Pancreas (tissue), 10 donors: ENCODE results near the gene CELF6. TPM values are rescaled to one million over a fixed set of nuclear protein-coding genes. Genes with fewer than 3 reads are reported as not detected.
A peak's percentile ranks its signal among the peaks of the same experiment; 100 is the strongest.

Experiments
- ATAC-seq, 4 donors: fragments of 200-7000 bp; cut with Tn5 transposase; one replicate each; pipeline versions ENCODE4 v1.8.0 to v1.9.1; 2020; ENCODE audit warnings: mild to moderate bottlenecking in 4 of 4, moderate library complexity in 4 of 4
- DNase-seq, 6 donors: peaks; one replicate each; pipeline ENCODE4 v3.0.0-alpha.2; 2020
- FAIRE-seq: peaks from 2 replicates; lab custom pipeline; 2012; peaks lifted over from hg19 to GRCh38; lab: Jason Lieb, UNC
- H3K27ac ChIP-seq, 4 donors: fragments of 200-600 bp; sonication (generic); 1 replicate in 3 of 4; 2 replicates in 1 of 4; pipeline versions ENCODE4 v1.5.0 to v1.8.0; 2020
- H3K27me3 ChIP-seq, 4 donors: fragments of 200-600 bp; one replicate each; pipeline ENCODE4 v1.8.0; 2021
- H3K36me3 ChIP-seq, 3 donors: fragments of 200-600 bp; sonication (generic) in 1 of 3; one replicate each; pipeline versions ENCODE4 v1.5.0 to v1.8.0; 2020 to 2021
- H3K4me1 ChIP-seq, 3 donors: fragments of 200-600 bp; one replicate each; pipeline ENCODE4 v1.8.0; 2021
- H3K4me3 ChIP-seq, 4 donors: fragments of 200-600 bp; sonication (generic) in 2 of 4; one replicate each; pipeline versions ENCODE4 v1.5.0 to v1.8.0; 2020 to 2021
- H3K9me3 ChIP-seq, 4 donors: fragments of 200-600 bp; one replicate each; pipeline ENCODE4 v1.8.0; 2021
- WGBS, 2 donors: extraction: QIAGEN DNeasy Blood & Tissue Kit; methylation state at CpG; one replicate each; pipeline ENCODE4 v1.1.7; 2013; 5-methylcytosine and 5-hydroxymethylcytosine counted together
- intact Hi-C, 3 donors: fragments of 100-400 bp; cut with DNase I; formaldehyde crosslinking; loops; one replicate each; pipeline versions ENCODE4 v1.11.1 to v1.14.2; 2022
- polyA plus RNA-seq, 2 donors: library from polyadenylated mRNA; stranded (reverse); fragments of 200-250 nt; gene quantifications; one replicate each; pipeline ENCODE4 v1.2.3, GENCODE V29; 2013
- total RNA-seq, 6 donors: library from RNA; stranded (reverse); fragmentation: NEBNext Ultra II Directional in 4 of 6; extraction: Animal tissue kit (Norgen Biotek cat#: 25700) in 4 of 6; gene quantifications; one replicate each; pipeline versions ENCODE4 v1.2.1 to v1.2.4, GENCODE V29; 2021 to 2023
- TF ChIP-seq, protein P1 (sequence below), 4 donors: fragments of 200-600 bp; sonication (generic) in 3 of 4; IDR thresholded peaks; one replicate each; pipeline versions ENCODE4 v1.5.0 to v1.8.0; 2021; ENCODE audit warnings: antibody characterized with exemption in 4 of 4
- donor health status: healthy with polysubstance abuse.
- donor health status: DM: no; HTN: no; CAD: no; lungs with moderate emphysema.
- donor health status: DM: no; HTN: no; CAD: no.
- donor health status: control.
- donor health status: control.
- donor health status: Bipolar disorder and iron deficiency.
- donor health status: DM: yes; HTN: yes; CAD: no.
- donor health status: DM: no; HTN: no; CAD: no.
- donor health status: DM: no; HTN: no; CAD: no.
- donor health status: DM: yes; HTN: yes; CAD: no.

Gene CELF6
- total and polyA plus RNA-seq, 8 donors: 0.25 to 13.6 (median 0.79) TPM

- no peak overlapping the region for H3K27ac ChIP-seq
- ATAC-seq (no peak), DNase-seq (peak in 1 of 6 donors; percentile 68), FAIRE-seq (no peak)
- no peaks in the 10 kb centered on the region for H3K27me3 ChIP-seq
- intact Hi-C loops: loop anchor here in 1 of 3 donors (5.0 kb wide), 1 partner anchor 92 kb away; the partner anchor contains the start of gene GRAMD2A
- H3K9me3 ChIP-seq: no peaks in the 10 kb centered on the region
- TF ChIP-seq, protein P1, sequence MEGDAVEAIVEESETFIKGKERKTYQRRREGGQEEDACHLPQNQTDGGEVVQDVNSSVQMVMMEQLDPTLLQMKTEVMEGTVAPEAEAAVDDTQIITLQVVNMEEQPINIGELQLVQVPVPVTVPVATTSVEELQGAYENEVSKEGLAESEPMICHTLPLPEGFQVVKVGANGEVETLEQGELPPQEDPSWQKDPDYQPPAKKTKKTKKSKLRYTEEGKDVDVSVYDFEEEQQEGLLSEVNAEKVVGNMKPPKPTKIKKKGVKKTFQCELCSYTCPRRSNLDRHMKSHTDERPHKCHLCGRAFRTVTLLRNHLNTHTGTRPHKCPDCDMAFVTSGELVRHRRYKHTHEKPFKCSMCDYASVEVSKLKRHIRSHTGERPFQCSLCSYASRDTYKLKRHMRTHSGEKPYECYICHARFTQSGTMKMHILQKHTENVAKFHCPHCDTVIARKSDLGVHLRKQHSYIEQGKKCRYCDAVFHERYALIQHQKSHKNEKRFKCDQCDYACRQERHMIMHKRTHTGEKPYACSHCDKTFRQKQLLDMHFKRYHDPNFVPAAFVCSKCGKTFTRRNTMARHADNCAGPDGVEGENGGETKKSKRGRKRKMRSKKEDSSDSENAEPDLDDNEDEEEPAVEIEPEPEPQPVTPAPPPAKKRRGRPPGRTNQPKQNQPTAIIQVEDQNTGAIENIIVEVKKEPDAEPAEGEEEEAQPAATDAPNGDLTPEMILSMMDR (IDR thresholded peaks at IDR 0.05): no peak
- H3K4me1 ChIP-seq: no peaks in the 10 kb centered on the region
- no peak overlapping the region for H3K4me3 ChIP-seq
- H3K36me3 ChIP-seq: no peaks in the 10 kb centered on the region
- 88 to 92% methylated on average over 41 to 49 of the region's 49 CpGs for WGBS, 2 donors
Observed at GRCh38 chr15:72288796-72289596, 31.0 kb downstream of the CELF6 start.

- no peaks in the 10 kb centered on the region for H3K4me1 ChIP-seq
- intact Hi-C loops: loop anchor here in 1 of 3 donors (5.0 kb wide), 1 partner anchor 89 kb away; the partner anchor contains the start of gene GRAMD2A
- FAIRE-seq (no peak), ATAC-seq (peak; percentile 73 to 95 (median 92)), DNase-seq (peak; percentile 37 to 73 (median 60))
- H3K9me3 ChIP-seq: no peaks in the 10 kb centered on the region
- TF ChIP-seq, protein P1 (IDR thresholded peaks at IDR 0.05): peak; percentile 44 to 55 (median 46)
- no peaks in the 10 kb centered on the region for H3K36me3 ChIP-seq
- H3K4me3 ChIP-seq: no peak overlapping the region
- no peaks in the 10 kb centered on the region for H3K27me3 ChIP-seq
- H3K27ac ChIP-seq: no peak overlapping the region
- WGBS, 2 donors: 37 to 46% methylated on average over 10 of the region's 10 CpGs
Observed at GRCh38 chr15:72285927-72286516, 33.9 kb downstream of the CELF6 start.

GRCh38 chr15:72285402-72285801 is 34.6 kb downstream of the CELF6 start:
- DNase-seq: no peak
- Histone ChIP-seq H3K27me3 (no peaks in the 10 kb centered on the region), H3K27ac (no peak overlapping the region), H3K36me3 (no peaks in the 10 kb centered on the region), H3K4me1 (no peaks in the 10 kb centered on the region), H3K9me3 (no peaks in the 10 kb centered on the region), H3K4me3 (no peak overlapping the region)
- WGBS, 2 donors: 48 to 60% methylated on average over 3 of the region's 3 CpGs
- no peak for ATAC-seq
- TF ChIP-seq, protein P1 (IDR thresholded peaks at IDR 0.05): no peak
- intact Hi-C loops: loop anchor here in 1 of 3 donors (5.0 kb wide), 1 partner anchor 88 kb away; the partner anchor contains the start of gene GRAMD2A
- no peak for FAIRE-seq

DNA sequence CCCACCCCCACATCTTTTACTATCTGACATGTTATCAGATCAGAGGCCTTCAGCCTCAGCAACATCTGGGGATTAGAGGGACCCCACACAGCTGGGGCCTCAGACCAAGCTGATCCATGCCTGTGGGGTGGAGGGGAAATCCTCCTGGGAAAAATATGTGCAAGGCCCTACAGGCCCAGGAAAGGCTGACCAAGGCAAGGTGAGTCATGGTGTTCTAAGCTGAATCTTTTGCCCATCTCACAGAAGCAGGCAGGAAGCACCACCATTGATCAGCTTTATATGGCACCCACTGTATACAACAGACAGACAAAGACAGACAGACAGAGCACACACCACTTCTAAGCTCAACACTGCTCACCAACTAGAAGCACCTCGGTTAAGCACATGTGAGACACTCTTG is 35.2 kb downstream of the CELF6 start:
- no peak for ATAC-seq
- no peak for DNase-seq
- Histone ChIP-seq H3K27ac (no peak overlapping the region), H3K4me1 (no peaks in the 10 kb centered on the region), H3K9me3 (no peaks in the 10 kb centered on the region), H3K27me3 (no peaks in the 10 kb centered on the region), H3K4me3 (no peak overlapping the region), H3K36me3 (no peaks in the 10 kb centered on the region)
- 47 to 92% methylated on average over 1 of the region's 1 CpG for WGBS, 2 donors
- TF ChIP-seq, protein P1 (IDR thresholded peaks at IDR 0.05): no peak
- FAIRE-seq: no peak
- intact Hi-C loops: loop anchor here in 1 of 3 donors (5.0 kb wide), 1 partner anchor 87 kb away; the partner anchor contains the start of gene GRAMD2A
